ENCODE measurements around the gene NDUFAF2. TPM values are rescaled to one million over a fixed set of nuclear protein-coding genes. Genes with fewer than 3 reads are reported as not detected.

NDUFAF2 gene
- total and polyA plus RNA-seq, 10 of the 15 experiments (the other 5 are each of a cell fraction or from before 2014, with no cell fraction given) = 22.4 to 121 (median 65.3) TPM

GRCh38 chr5:61132559-61132958 is 187.6 kb downstream of the NDUFAF2 start:
- no peaks in the 10 kb centered on the region for H3K4me1 ChIP-seq (ENCODE audit: control insufficient read depth, insufficient read depth, low read length)
- CTCF ChIA-PET = no interaction called here
- FAIRE-seq (no peak), DNase-seq (ENCODE audit: low read depth, low spot score) (no peak), ATAC-seq (no peak)
- no peak overlapping the region for H2AFZ ChIP-seq (ENCODE audit: control insufficient read depth, low read depth, low read length)
- H3K4me3 ChIP-seq = no peak overlapping the region
- intact Hi-C loops (cut with micrococcal nuclease; ENCODE audit: unreplicated experiment) = no loop called here
- H4K20me1 ChIP-seq (ENCODE audit: control insufficient read depth, insufficient read depth) = no peaks in the 10 kb centered on the region
- H3K36me3 ChIP-seq (ENCODE audit: control insufficient read depth in 2 of 2, insufficient read depth in 2 of 2, low read length in 1 of 2) = no peaks in the 10 kb centered on the region
- H3K9me3 ChIP-seq (replicated peaks; ENCODE audit: control insufficient read depth, insufficient read depth, low read length) = no peaks in the 10 kb centered on the region
- SMC1A ChIA-PET (ENCODE audit: uncharacterized antibody, unreplicated experiment) = no interaction called here
- H3K27me3 ChIP-seq (replicated peaks in 1 of 2; ENCODE audit: control insufficient read depth in 2 of 2, insufficient read depth in 2 of 2, low read length in 1 of 2) = no peaks in the 10 kb centered on the region
- H3K9ac ChIP-seq (ENCODE audit: control insufficient read depth, insufficient read depth, low read length) = no peak overlapping the region
- no peak overlapping the region for H3K4me2 ChIP-seq (ENCODE audit: control insufficient read depth, insufficient read depth)
- in situ Hi-C loops (cut with MboI) = no loop called here
- RAD21 ChIA-PET (ENCODE audit: unreplicated experiment) = no interaction called here
- no peak overlapping the region for H3K27ac ChIP-seq (ENCODE audit: control insufficient read depth, insufficient read depth)
- BruUV-seq (replicated peaks) = no TSS peak
- TF ChIP-seq PAX5 (IDR thresholded peaks at IDR 0.05; ENCODE audit: borderline replicate concordance, low read depth, low read length) (no peak), MLLT1 (IDR thresholded peaks at IDR 0.05) (no peak), ZBTB33 (IDR thresholded peaks at IDR 0.05) (no peak), BACH1 (IDR thresholded peaks at IDR 0.05; ENCODE audit: borderline replicate concordance) (no peak), EGR1 (IDR thresholded peaks at IDR 0.05; ENCODE audit: borderline replicate concordance in 1 of 2, low read depth in 2 of 2, low read length in 2 of 2) (no peak), FOS (IDR thresholded peaks at IDR 0.05; ENCODE audit: borderline replicate concordance, extremely low read depth, insufficient read length) (no peak), PML (IDR thresholded peaks at IDR 0.05; ENCODE audit: low read length) (no peak), ATF7 (IDR thresholded peaks at IDR 0.05; ENCODE audit: low read depth) (no peak), STAT3 (IDR thresholded peaks at IDR 0.05; ENCODE audit: low read depth, low read length) (no peak), PAX8 (IDR thresholded peaks at IDR 0.05) (no peak), NRF1 (conservative IDR thresholded peaks at IDR 0.05; ENCODE audit: low read depth, low read length) (no peak)
- 100% methylated on average over 1 of the region's 1 CpG for WGBS (ENCODE audit: insufficient coverage, insufficient replicate concordance, low lambda C conversion rate, missing lambda C conversion rate)
- H3K79me2 ChIP-seq (ENCODE audit: control insufficient read depth, insufficient read depth, low read length) = no peaks in the 10 kb centered on the region
- POLR2A ChIA-PET = no interaction called here
